ENCODE data around the gene EXOC2.

EXOC2 gene

DNA sequence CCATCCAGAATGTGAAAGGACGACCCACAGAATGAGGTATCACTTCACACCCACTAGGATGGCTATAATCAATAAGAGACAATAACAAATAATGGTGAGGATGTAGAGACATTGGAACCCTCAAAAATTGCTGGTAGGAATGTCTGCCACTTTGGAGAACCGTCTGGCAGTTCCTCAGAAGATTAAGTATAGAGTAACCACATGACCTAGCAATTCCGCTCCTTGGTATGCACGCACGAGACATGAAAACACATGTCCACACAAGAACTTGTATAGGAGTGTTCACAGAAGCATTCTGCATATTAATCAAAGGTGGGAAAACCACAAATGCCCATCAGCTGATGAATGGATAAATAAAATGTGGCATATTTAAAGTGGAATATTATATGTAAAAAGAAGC, 200.8 kb downstream of the EXOC2 start:
- TF ChIP-seq TAF1 (IDR thresholded peaks at IDR 0.05; ENCODE audit: borderline replicate concordance, insufficient read depth, low read length) (no peak), FOXP2 (optimal IDR thresholded peaks at IDR 0.05; ENCODE audit: borderline replicate concordance, extremely low read depth, extremely low read length, insufficient read depth) (no peak), SIN3A (IDR thresholded peaks at IDR 0.05; ENCODE audit: borderline replicate concordance, insufficient read depth, low read length) (no peak), POLR2AphosphoS5 (IDR thresholded peaks at IDR 0.05; ENCODE audit: low read depth, low read length) (no peak)
- TF ChIP-seq, protein P1, sequence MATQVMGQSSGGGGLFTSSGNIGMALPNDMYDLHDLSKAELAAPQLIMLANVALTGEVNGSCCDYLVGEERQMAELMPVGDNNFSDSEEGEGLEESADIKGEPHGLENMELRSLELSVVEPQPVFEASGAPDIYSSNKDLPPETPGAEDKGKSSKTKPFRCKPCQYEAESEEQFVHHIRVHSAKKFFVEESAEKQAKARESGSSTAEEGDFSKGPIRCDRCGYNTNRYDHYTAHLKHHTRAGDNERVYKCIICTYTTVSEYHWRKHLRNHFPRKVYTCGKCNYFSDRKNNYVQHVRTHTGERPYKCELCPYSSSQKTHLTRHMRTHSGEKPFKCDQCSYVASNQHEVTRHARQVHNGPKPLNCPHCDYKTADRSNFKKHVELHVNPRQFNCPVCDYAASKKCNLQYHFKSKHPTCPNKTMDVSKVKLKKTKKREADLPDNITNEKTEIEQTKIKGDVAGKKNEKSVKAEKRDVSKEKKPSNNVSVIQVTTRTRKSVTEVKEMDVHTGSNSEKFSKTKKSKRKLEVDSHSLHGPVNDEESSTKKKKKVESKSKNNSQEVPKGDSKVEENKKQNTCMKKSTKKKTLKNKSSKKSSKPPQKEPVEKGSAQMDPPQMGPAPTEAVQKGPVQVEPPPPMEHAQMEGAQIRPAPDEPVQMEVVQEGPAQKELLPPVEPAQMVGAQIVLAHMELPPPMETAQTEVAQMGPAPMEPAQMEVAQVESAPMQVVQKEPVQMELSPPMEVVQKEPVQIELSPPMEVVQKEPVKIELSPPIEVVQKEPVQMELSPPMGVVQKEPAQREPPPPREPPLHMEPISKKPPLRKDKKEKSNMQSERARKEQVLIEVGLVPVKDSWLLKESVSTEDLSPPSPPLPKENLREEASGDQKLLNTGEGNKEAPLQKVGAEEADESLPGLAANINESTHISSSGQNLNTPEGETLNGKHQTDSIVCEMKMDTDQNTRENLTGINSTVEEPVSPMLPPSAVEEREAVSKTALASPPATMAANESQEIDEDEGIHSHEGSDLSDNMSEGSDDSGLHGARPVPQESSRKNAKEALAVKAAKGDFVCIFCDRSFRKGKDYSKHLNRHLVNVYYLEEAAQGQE (IDR thresholded peaks at IDR 0.05; ENCODE audit: insufficient read depth in 1 of 2, low read depth in 2 of 2, low read length in 2 of 2): no peak

DNA sequence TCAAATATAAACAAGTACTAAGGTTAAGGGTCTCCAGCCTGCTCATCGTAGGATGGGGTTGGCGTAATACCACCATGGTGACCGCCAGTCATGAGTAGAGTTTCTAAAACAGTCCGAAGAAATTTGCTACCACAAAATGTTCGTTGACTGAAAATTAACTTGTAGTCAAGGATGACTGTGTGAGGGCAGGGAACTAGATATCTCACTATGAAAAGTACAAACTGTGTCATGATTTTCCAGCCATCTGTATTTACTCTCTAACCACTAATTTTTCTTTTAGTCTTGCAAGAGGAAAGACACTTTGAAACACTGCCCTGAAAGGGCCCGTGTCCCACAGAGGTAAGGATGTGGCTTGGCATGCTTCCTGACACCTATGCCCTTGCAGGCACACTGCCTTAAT, 201.7 kb downstream of the EXOC2 start:
- TF ChIP-seq FOXP2 (optimal IDR thresholded peaks at IDR 0.05; ENCODE audit: borderline replicate concordance, extremely low read depth, extremely low read length, insufficient read depth) (no peak), SIN3A (IDR thresholded peaks at IDR 0.05; ENCODE audit: borderline replicate concordance, insufficient read depth, low read length) (no peak), TAF1 (IDR thresholded peaks at IDR 0.05; ENCODE audit: borderline replicate concordance, insufficient read depth, low read length) (no peak), POLR2AphosphoS5 (IDR thresholded peaks at IDR 0.05; ENCODE audit: low read depth, low read length) (no peak)
- TF ChIP-seq, protein P1 (IDR thresholded peaks at IDR 0.05; ENCODE audit: insufficient read depth in 1 of 2, low read depth in 2 of 2, low read length in 2 of 2): no peak

DNA sequence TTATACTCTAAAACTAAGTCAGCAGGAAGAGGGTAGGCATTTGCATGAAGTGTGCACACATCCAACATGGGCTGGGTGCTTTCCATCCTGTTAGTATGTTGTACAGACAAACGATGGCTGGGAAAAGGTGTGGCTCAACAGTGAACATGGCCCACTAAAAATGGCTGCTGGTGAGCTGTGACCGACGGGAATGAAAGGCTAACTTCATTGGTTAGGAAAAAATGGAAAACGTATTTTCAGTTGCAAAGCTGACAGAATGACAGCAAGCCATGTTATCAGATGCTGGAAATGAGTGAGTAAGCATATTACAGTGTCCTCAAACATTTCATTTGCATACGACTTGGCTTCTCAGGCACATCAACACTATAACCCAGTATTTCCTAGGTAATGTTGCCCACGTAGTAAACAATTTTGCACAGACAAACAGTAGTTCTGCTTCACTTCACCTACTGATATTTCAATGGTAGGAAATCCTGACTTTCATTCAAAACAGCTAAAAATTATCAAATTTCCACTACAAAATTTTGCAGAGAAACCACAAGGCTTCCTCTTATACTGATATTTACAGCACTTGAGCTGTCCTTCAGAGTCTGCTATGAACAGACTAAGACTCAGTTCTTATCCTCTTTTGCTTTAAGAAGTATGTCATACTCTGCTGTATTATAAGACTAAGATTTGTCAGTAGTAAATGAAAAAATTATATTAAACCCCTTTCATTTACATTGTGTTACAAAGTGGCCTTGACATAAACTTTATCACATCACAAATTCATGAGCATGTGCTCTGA, 202.5 kb downstream of the EXOC2 start:
- TF ChIP-seq FOXP2 (optimal IDR thresholded peaks at IDR 0.05; ENCODE audit: borderline replicate concordance, extremely low read depth, extremely low read length, insufficient read depth) (no peak), POLR2AphosphoS5 (IDR thresholded peaks at IDR 0.05; ENCODE audit: low read depth, low read length) (no peak), TAF1 (IDR thresholded peaks at IDR 0.05; ENCODE audit: borderline replicate concordance, insufficient read depth, low read length) (no peak), SIN3A (IDR thresholded peaks at IDR 0.05; ENCODE audit: borderline replicate concordance, insufficient read depth, low read length) (no peak)
- TF ChIP-seq, protein P1 (IDR thresholded peaks at IDR 0.05; ENCODE audit: insufficient read depth in 1 of 2, low read depth in 2 of 2, low read length in 2 of 2): no peak

DNA sequence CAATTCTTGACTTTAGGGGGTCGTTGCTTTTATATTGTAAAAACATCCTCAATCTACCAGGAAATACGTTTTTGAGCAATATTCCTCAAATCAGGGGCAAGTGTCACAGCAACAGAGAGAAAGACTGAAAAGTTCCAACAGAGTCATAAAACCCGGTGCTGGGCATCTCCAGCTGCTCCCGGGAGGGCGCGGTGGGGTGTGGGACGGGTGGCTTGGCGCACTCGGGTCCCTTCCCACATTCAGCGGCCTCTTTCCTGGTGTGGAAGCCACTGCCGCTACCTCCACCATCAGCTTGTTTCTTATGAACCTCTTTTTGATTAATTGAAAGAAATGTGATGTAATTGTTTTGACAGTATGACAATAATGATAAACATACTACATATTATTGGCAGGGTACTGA, 203.2 kb downstream of the EXOC2 start:
- TF ChIP-seq, protein P1 (IDR thresholded peaks at IDR 0.05; ENCODE audit: insufficient read depth in 1 of 2, low read depth in 2 of 2, low read length in 2 of 2): no peak
- TF ChIP-seq POLR2AphosphoS5 (IDR thresholded peaks at IDR 0.05; ENCODE audit: low read depth, low read length): no peak
- no peak for TF ChIP-seq SIN3A (IDR thresholded peaks at IDR 0.05; ENCODE audit: borderline replicate concordance, insufficient read depth, low read length)
- TF ChIP-seq FOXP2 (optimal IDR thresholded peaks at IDR 0.05; ENCODE audit: borderline replicate concordance, extremely low read depth, extremely low read length, insufficient read depth): no peak
- no peak for TF ChIP-seq TAF1 (IDR thresholded peaks at IDR 0.05; ENCODE audit: borderline replicate concordance, insufficient read depth, low read length)
